Measurements from ENCODE around the gene SETD5.

Gene SETD5

GRCh38 chr3:9408546-9408945 is 11.1 kb downstream of the SETD5 start:
- no peak for DNase-seq (ENCODE audit: low read depth in 2 of 2)

- no peak for DNase-seq (ENCODE audit: low read depth in 2 of 2)
Measured at GRCh38 chr3:9409981-9410854, 12.8 kb downstream of the SETD5 start.

- DNase-seq (ENCODE audit: low read depth in 2 of 2), result no peak
Measured at GRCh38 chr3:9411302-9411701, 13.9 kb downstream of the SETD5 start.

GRCh38 chr3:9412293-9412692 is 14.9 kb downstream of the SETD5 start:
- DNase-seq (ENCODE audit: low read depth in 2 of 2), result no peak

GRCh38 chr3:9414826-9415225 is 17.4 kb downstream of the SETD5 start:
- DNase-seq (ENCODE audit: low read depth in 2 of 2), result no peak

- no peak for DNase-seq (ENCODE audit: low read depth in 2 of 2)
Measured at GRCh38 chr3:9415485-9416138, 18.2 kb downstream of the SETD5 start.

GRCh38 chr3:9416139-9416780 is 18.8 kb downstream of the SETD5 start:
- no peak for DNase-seq (ENCODE audit: low read depth in 2 of 2)

GRCh38 chr3:9420850-9421549 is 23.6 kb downstream of the SETD5 start:
- DNase-seq (ENCODE audit: low read depth in 2 of 2), result no peak

- DNase-seq (ENCODE audit: low read depth in 2 of 2), result no peak
Measured at GRCh38 chr3:9422712-9423424, 25.5 kb downstream of the SETD5 start.

GRCh38 chr3:9428411-9428810 is 31.0 kb downstream of the SETD5 start:
- no peak for DNase-seq (ENCODE audit: low read depth in 2 of 2)

GRCh38 chr3:9430733-9431132 is 33.3 kb downstream of the SETD5 start:
- DNase-seq (ENCODE audit: low read depth in 2 of 2), result no peak

GRCh38 chr3:9433627-9434521 is 36.5 kb downstream of the SETD5 start:
- DNase-seq (ENCODE audit: low read depth in 2 of 2), result no peak

GRCh38 chr3:9435316-9435715 is 37.9 kb downstream of the SETD5 start:
- DNase-seq (ENCODE audit: low read depth in 2 of 2), result no peak

GRCh38 chr3:9439331-9439730 is 41.9 kb downstream of the SETD5 start:
- no peak for DNase-seq (ENCODE audit: low read depth in 2 of 2)

GRCh38 chr3:9441501-9442221 is 44.2 kb downstream of the SETD5 start:
- DNase-seq (ENCODE audit: low read depth in 2 of 2), result no peak

- no peak for DNase-seq (ENCODE audit: low read depth in 2 of 2)
Measured at GRCh38 chr3:9448071-9448470, 50.7 kb downstream of the SETD5 start.

- DNase-seq (ENCODE audit: low read depth in 2 of 2), result no peak
Measured at GRCh38 chr3:9448643-9449042, 51.2 kb downstream of the SETD5 start.

GRCh38 chr3:9450126-9450525 is 52.7 kb downstream of the SETD5 start:
- no peak for DNase-seq (ENCODE audit: low read depth in 2 of 2)

- DNase-seq (ENCODE audit: low read depth in 2 of 2), result no peak
Measured at GRCh38 chr3:9450991-9451390, 53.6 kb downstream of the SETD5 start.

- no peak for DNase-seq (ENCODE audit: low read depth in 2 of 2)
Measured at GRCh38 chr3:9452417-9452816, 55.0 kb downstream of the SETD5 start.

All from stimulated activated CD8-positive, alpha-beta memory T cell treated with anti-CD3 and anti-CD28 coated beads, Interleukin-2, amount 100 ng/mL, for 1 hour (primary cell).